HL-60 (cell line): ENCODE data around the gene BPGM.

ENCODE experiments used
- GABPA ChIP-seq: IDR thresholded peaks from 2 replicates; pipeline ENCODE4 v1.6.1; 2012; ENCODE audit warnings: low read depth
- TF ChIP-seq, protein P1 (sequence below): IDR thresholded peaks from one replicate; pipeline ENCODE4 v1.5.1; 2011; ENCODE audit warnings: low read length, control low read depth, inconsistent platforms; ENCODE audit not compliant: insufficient read depth
- TF ChIP-seq, protein P2 (sequence below): IDR thresholded peaks from 2 replicates; pipeline ENCODE4 v1.6.1; 2012; ENCODE audit warnings: low read depth; ENCODE audit not compliant: insufficient replicate concordance

DNA sequence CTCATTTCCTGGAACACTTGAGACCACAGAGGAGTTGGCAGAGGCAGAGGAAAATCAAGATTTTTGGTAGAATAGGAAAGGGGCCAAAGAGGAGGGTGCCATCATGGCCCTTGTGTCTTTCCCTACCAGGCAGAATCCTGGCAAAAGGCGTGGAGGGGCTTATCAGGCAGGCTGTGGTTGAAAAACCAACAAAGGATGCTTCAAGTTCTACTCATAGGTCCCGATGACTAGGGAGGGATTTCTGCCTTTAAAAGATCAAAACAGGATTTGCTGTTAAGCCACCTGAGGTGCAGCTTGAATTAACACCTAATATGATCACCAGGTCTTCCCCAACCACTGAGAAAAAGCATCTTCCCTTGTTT, 45.7 kb downstream of the BPGM start:
- TF ChIP-seq, protein P1, sequence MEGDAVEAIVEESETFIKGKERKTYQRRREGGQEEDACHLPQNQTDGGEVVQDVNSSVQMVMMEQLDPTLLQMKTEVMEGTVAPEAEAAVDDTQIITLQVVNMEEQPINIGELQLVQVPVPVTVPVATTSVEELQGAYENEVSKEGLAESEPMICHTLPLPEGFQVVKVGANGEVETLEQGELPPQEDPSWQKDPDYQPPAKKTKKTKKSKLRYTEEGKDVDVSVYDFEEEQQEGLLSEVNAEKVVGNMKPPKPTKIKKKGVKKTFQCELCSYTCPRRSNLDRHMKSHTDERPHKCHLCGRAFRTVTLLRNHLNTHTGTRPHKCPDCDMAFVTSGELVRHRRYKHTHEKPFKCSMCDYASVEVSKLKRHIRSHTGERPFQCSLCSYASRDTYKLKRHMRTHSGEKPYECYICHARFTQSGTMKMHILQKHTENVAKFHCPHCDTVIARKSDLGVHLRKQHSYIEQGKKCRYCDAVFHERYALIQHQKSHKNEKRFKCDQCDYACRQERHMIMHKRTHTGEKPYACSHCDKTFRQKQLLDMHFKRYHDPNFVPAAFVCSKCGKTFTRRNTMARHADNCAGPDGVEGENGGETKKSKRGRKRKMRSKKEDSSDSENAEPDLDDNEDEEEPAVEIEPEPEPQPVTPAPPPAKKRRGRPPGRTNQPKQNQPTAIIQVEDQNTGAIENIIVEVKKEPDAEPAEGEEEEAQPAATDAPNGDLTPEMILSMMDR, result no peak
- no peak for TF ChIP-seq GABPA
- TF ChIP-seq, protein P2, sequence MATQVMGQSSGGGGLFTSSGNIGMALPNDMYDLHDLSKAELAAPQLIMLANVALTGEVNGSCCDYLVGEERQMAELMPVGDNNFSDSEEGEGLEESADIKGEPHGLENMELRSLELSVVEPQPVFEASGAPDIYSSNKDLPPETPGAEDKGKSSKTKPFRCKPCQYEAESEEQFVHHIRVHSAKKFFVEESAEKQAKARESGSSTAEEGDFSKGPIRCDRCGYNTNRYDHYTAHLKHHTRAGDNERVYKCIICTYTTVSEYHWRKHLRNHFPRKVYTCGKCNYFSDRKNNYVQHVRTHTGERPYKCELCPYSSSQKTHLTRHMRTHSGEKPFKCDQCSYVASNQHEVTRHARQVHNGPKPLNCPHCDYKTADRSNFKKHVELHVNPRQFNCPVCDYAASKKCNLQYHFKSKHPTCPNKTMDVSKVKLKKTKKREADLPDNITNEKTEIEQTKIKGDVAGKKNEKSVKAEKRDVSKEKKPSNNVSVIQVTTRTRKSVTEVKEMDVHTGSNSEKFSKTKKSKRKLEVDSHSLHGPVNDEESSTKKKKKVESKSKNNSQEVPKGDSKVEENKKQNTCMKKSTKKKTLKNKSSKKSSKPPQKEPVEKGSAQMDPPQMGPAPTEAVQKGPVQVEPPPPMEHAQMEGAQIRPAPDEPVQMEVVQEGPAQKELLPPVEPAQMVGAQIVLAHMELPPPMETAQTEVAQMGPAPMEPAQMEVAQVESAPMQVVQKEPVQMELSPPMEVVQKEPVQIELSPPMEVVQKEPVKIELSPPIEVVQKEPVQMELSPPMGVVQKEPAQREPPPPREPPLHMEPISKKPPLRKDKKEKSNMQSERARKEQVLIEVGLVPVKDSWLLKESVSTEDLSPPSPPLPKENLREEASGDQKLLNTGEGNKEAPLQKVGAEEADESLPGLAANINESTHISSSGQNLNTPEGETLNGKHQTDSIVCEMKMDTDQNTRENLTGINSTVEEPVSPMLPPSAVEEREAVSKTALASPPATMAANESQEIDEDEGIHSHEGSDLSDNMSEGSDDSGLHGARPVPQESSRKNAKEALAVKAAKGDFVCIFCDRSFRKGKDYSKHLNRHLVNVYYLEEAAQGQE, result no peak
